HL-60 (cell line): Measurements from ENCODE around the gene ILDR1.

Experiments used
- DNase-seq, 2 experiments: peaks; one replicate each; pipeline ENCODE4 v3.0.0-alpha.2; 2010 to 2020; ENCODE audit warnings: low read depth in 1 of 2, low spot score in 1 of 2
- H3K27ac ChIP-seq: fragments of 250-450 bp; sonication (Bioruptor Pico); replicated peaks from 2 replicates; pipeline ENCODE4 v1.5.1; 2020; ENCODE audit warnings: mild to moderate bottlenecking, moderate library complexity
- H3K27me3 ChIP-seq: fragments of 250-450 bp; sonication (Bioruptor Pico); 2 replicates; pipeline ENCODE4 v1.5.1; 2021; ENCODE audit warnings: mild to moderate bottlenecking, moderate library complexity; ENCODE audit not compliant: insufficient read depth, poor library complexity, severe bottlenecking
- H3K4me3 ChIP-seq: replicated peaks from 2 replicates; pipeline ENCODE4 v1.5.1; 2011; ENCODE audit warnings: mild to moderate bottlenecking, control low read depth, low read length; ENCODE audit not compliant: insufficient read depth
- CTCF ChIP-seq: IDR thresholded peaks from one replicate; pipeline ENCODE4 v1.5.1; 2011; ENCODE audit warnings: low read length, control low read depth, inconsistent platforms; ENCODE audit not compliant: insufficient read depth
- GABPA ChIP-seq: IDR thresholded peaks from 2 replicates; pipeline ENCODE4 v1.6.1; 2012; ENCODE audit warnings: low read depth
- POLR2AphosphoS5 ChIP-seq: IDR thresholded peaks from 2 replicates; pipeline ENCODE4 v1.6.1; 2012; ENCODE audit warnings: low read depth
- REST ChIP-seq: IDR thresholded peaks from 2 replicates; pipeline ENCODE4 v1.6.1; 2012; ENCODE audit warnings: low read depth; ENCODE audit not compliant: insufficient replicate concordance
- SPI1 ChIP-seq: IDR thresholded peaks from 2 replicates; pipeline ENCODE4 v1.6.1; 2012; ENCODE audit warnings: low read depth, mild to moderate bottlenecking, borderline replicate concordance

Gene ILDR1

DNA sequence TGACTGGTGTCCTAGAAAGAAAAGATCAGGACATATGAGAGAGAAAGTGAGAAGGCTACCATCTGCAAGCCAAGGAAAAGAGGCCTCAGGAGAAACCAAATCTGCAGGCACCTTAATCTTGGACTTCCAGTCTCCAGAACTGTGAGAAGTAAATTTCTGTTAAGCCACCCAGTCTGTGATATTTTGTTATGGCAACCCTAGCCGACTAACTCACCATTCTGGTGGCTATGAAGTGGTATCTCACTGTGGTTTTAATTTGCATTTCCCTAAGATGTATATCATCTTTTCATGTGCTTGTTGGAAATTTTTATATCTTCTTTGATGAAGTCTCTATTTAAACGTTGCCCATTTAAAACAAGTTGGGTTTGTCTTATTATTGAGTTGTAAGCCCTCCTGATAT is 40.6 kb downstream of the ILDR1 start:
- H3K27me3 ChIP-seq, result no peaks in the 10 kb centered on the region
- DNase-seq, result no peak
- TF ChIP-seq CTCF (no peak), POLR2AphosphoS5 (no peak), SPI1 (no peak), REST (no peak), GABPA (no peak)
- H3K27ac ChIP-seq, result no peak overlapping the region
- no peak overlapping the region for H3K4me3 ChIP-seq

GRCh38 chr3:121980450-121980796 is 41.6 kb downstream of the ILDR1 start:
- TF ChIP-seq CTCF, result no peak
- no peak for TF ChIP-seq REST
- no peak for TF ChIP-seq POLR2AphosphoS5
- no peak for TF ChIP-seq SPI1
- no peak for TF ChIP-seq GABPA
- no peak for DNase-seq
- no peak overlapping the region for H3K27ac ChIP-seq
- no peak overlapping the region for H3K4me3 ChIP-seq
- H3K27me3 ChIP-seq, result no peaks in the 10 kb centered on the region

- H3K27me3 ChIP-seq, result no peaks in the 10 kb centered on the region
- TF ChIP-seq POLR2AphosphoS5 (no peak), SPI1 (peak; percentile 47; the same call in 1 of the 2 replicates)
- DNase-seq, result no peak
- H3K4me3 ChIP-seq, result no peak overlapping the region
- no peak overlapping the region for H3K27ac ChIP-seq
These were observed 42.2 kb downstream of the ILDR1 start for GRCh38 chr3:121979734-121980449.

DNA sequence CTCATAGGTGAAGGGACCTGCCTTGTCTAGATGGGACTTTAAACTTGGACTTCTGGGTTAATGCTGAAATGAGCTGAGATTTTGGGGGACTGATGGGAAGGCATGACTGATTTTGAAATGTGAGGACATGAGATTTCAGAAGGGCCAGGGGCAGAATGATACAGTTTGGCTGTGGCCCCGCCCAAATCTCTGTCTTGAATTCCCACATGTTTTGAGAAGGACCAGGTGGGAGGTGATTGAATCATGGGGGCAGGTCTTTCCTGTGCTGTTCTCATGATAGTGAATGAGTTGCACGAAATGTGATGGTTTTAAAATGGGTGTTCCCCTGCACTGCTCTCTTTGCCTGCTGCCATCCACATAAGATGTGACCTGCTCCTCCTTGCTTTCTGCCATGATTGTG is 42.8 kb downstream of the ILDR1 start:
- TF ChIP-seq POLR2AphosphoS5, result no peak
- no peak for TF ChIP-seq SPI1
- TF ChIP-seq GABPA, result no peak
- no peak for TF ChIP-seq CTCF
- TF ChIP-seq REST, result no peak
- H3K4me3 ChIP-seq, result no peak overlapping the region
- H3K27me3 ChIP-seq, result no peaks in the 10 kb centered on the region
- H3K27ac ChIP-seq, result no peak overlapping the region
- no peak for DNase-seq
